HepG2 (cell line): ENCODE results near the gene SDC4. TPM values are rescaled to one million over a fixed set of nuclear protein-coding genes. Genes with fewer than 3 reads are reported as not detected.
A peak's percentile ranks its signal among the peaks of the same experiment; 100 is the strongest.

Source experiments
- ATF2 ChIP-seq: sonication (generic); formaldehyde crosslinking; IDR thresholded peaks from 2 replicates; pipeline ENCODE4 v1.4.0; 2020; ENCODE audit warnings: missing genetic modification reagents
- CENPT ChIP-seq: sonication (generic); formaldehyde crosslinking; IDR thresholded peaks from 2 replicates; pipeline ENCODE4 v1.8.0; 2022; ENCODE audit warnings: low read depth, mild to moderate bottlenecking, moderate library complexity, missing genetic modification reagents
- CREBL2 ChIP-seq: sonication (generic); formaldehyde crosslinking; IDR thresholded peaks from 2 replicates; pipeline ENCODE4 v1.8.1; 2023; ENCODE audit warnings: missing genetic modification reagents, mild to moderate bottlenecking, borderline replicate concordance
- ETS1 ChIP-seq: sonication (generic); formaldehyde crosslinking; IDR thresholded peaks from 2 replicates; pipeline ENCODE4 v1.4.0; 2020; ENCODE audit warnings: missing genetic modification reagents
- FOXO1 ChIP-seq: sonication (generic); formaldehyde crosslinking; IDR thresholded peaks from 2 replicates; pipeline ENCODE4 v1.4.0; 2020; ENCODE audit warnings: missing genetic modification reagents
- GATAD1 ChIP-seq: IDR thresholded peaks from 2 replicates; pipeline ENCODE4 v1.6.1; 2016; ENCODE audit warnings: missing genetic modification reagents, missing compliant biosample characterization
- GPBP1L1 ChIP-seq: sonication (generic); formaldehyde crosslinking; IDR thresholded peaks from 2 replicates; pipeline ENCODE4 v1.5.0; 2020; ENCODE audit warnings: mild to moderate bottlenecking, missing genetic modification reagents
- MAF1 ChIP-seq: sonication (generic); formaldehyde crosslinking; IDR thresholded peaks from 2 replicates; pipeline ENCODE4 v1.5.0; 2020; ENCODE audit warnings: missing genetic modification reagents, borderline replicate concordance
- NFIC ChIP-seq: IDR thresholded peaks from 2 replicates; pipeline ENCODE4 v1.6.1; 2012; ENCODE audit warnings: mild to moderate bottlenecking, low read length, inconsistent platforms
- NPAS2 ChIP-seq: sonication (generic); formaldehyde crosslinking; IDR thresholded peaks from 2 replicates; pipeline ENCODE4 v1.8.0; 2022; ENCODE audit warnings: mild to moderate bottlenecking, missing genetic modification reagents, borderline replicate concordance
- PRPF4 ChIP-seq: fragments of 200-400 bp; formaldehyde crosslinking; IDR thresholded peaks from 2 replicates; pipeline ENCODE4 v1.6.1; 2016; ENCODE audit warnings: low read length, low read depth; ENCODE audit not compliant: poor library complexity, severe bottlenecking
- RFX5 ChIP-seq: IDR thresholded peaks from 2 replicates; pipeline ENCODE4 v1.6.1; 2011; ENCODE audit warnings: low read depth, low read length, improper control_type of control experiment
- USF2 ChIP-seq, 2 experiments: sonication (generic) in 1 of 2; formaldehyde crosslinking in 1 of 2; IDR thresholded peaks; 2 replicates each; pipeline versions ENCODE4 v1.5.1 to v1.6.1; 2011 to 2020; ENCODE audit warnings: borderline replicate concordance in 1 of 2, low read depth in 1 of 2, low read length in 1 of 2, mild to moderate bottlenecking in 1 of 2, missing genetic modification reagents in 1 of 2, moderate library complexity in 1 of 2
- ZNF264 ChIP-seq: sonication (generic); formaldehyde crosslinking; IDR thresholded peaks from 2 replicates; pipeline ENCODE4 v1.4.0; 2020; ENCODE audit warnings: missing genetic modification reagents
- ZNF337 ChIP-seq: sonication (generic); formaldehyde crosslinking; IDR thresholded peaks from 2 replicates; pipeline ENCODE4 v1.5.1; 2020; ENCODE audit warnings: missing genetic modification reagents, low read depth, mild to moderate bottlenecking, borderline replicate concordance
- ZNF501 ChIP-seq: sonication (generic); formaldehyde crosslinking; IDR thresholded peaks from 2 replicates; pipeline ENCODE4 v1.5.1; 2020; ENCODE audit warnings: mild to moderate bottlenecking, moderate library complexity, missing genetic modification reagents
- ZNF556 ChIP-seq: sonication (generic); formaldehyde crosslinking; IDR thresholded peaks from 2 replicates; pipeline ENCODE4 v1.4.0; 2020; ENCODE audit warnings: mild to moderate bottlenecking, missing genetic modification reagents, borderline replicate concordance
- ZNF589 ChIP-seq: sonication (generic); formaldehyde crosslinking; conservative IDR thresholded peaks from 2 replicates; pipeline ENCODE4 v1.8.0; 2022; ENCODE audit warnings: mild to moderate bottlenecking, moderate library complexity, missing genetic modification reagents
- ZNF724P ChIP-seq: sonication (generic); formaldehyde crosslinking; IDR thresholded peaks from 2 replicates; pipeline ENCODE4 v1.8.0; 2022; ENCODE audit warnings: missing genetic modification reagents, borderline replicate concordance
- polyA plus RNA-seq, 8 experiments: library from polyadenylated mRNA; depleted of rRNA in 3 of 8; stranded (reverse) in 7 of 8; unstranded in 1 of 8; fragments of >200 nt; fragmentation: Illumina TruSeq in 4 of 8; extraction: Trizol in 4 of 8; gene quantifications; 2 replicates each; pipeline versions ENCODE4 v1.2.1 to v1.2.3, GENCODE V29; 2011 to 2016; ENCODE audit warnings: low read depth in 4 of 8, missing spikeins in 1 of 8, mixed read lengths in 1 of 8; ENCODE audit not compliant: insufficient read depth in 1 of 8
- total RNA-seq, 5 experiments: library from RNA; depleted of rRNA; stranded (reverse); fragments of >200 nt; fragmentation: Illumina TruSeq; extraction: Trizol; gene quantifications; 2 replicates each; pipeline ENCODE4 v1.2.3, GENCODE V29; 2016; ENCODE audit warnings: low read depth in 1 of 5

SDC4 gene
- total and polyA plus RNA-seq, 2 of the 13 experiments (the other 11 are each of a cell fraction or from before 2014, with no cell fraction given): 49.0 to 65.1 TPM

GRCh38 chr20:45347297-45347935 lies 808 bp downstream of the SDC4 start (continued):
- no peak for TF ChIP-seq CREBL2 (CRISPR knock-in tag)
- TF ChIP-seq USF2 (IDR thresholded peaks at IDR 0.05; ENCODE audit: low read depth, low read length): no peak
- TF ChIP-seq USF2 (CRISPR knock-in tag; IDR thresholded peaks at IDR 0.05; ENCODE audit: borderline replicate concordance): no peak
- no peak for TF ChIP-seq ATF2 (CRISPR knock-in tag)
- TF ChIP-seq ZNF264: 0 out of 2 replicates have a peak, but pooled peaks have one; percentile 5
- no peak for TF ChIP-seq ZNF589 (CRISPR knock-in tag)
- no peak for TF ChIP-seq NFIC
- no peak for TF ChIP-seq NPAS2 (CRISPR knock-in tag)
- peak; percentile 53 for TF ChIP-seq ZNF501 (CRISPR knock-in tag)
- no peak for TF ChIP-seq GPBP1L1 (CRISPR knock-in tag)
- TF ChIP-seq CENPT (CRISPR knock-in tag): no peak
- TF ChIP-seq ZNF337 (CRISPR knock-in tag): no peak
- TF ChIP-seq FOXO1: no peak
- TF ChIP-seq MAF1 (CRISPR knock-in tag): no peak
- no peak; the same call in 1 of the 2 replicates for TF ChIP-seq GATAD1
- no peak for TF ChIP-seq RFX5
- TF ChIP-seq PRPF4: no peak
- TF ChIP-seq ZNF556: no peak
- TF ChIP-seq ETS1 (CRISPR knock-in tag): no peak
- no peak for TF ChIP-seq ZNF724P (CRISPR knock-in tag)
